ELR (cell line): ENCODE results near the gene PLEKHA7.
"Not testable (repeated sequence)": the region's sequence is repeated elsewhere in the genome, so short reads cannot be mapped to it uniquely, and the experiment has no call there.

Experiments used
- DNase-seq: peaks from one replicate; pipeline ENCODE4 v3.0.0-alpha.2; 2015; ENCODE audit warnings: low read depth

PLEKHA7 gene

GRCh38 chr11:17014321-17014832 lies at the start of gene PLEKHA7:
TSS of gene PLEKHA7 (minus strand) at chr11:17014414. CDS start at chr11:17014401, 13 bp downstream.
- no peak for DNase-seq

- peak; percentile 63 for DNase-seq
Observed at GRCh38 chr11:17063171-17064002, 49.2 kb upstream of the PLEKHA7 start.

GRCh38 chr11:17051146-17051545 lies 36.9 kb upstream of the PLEKHA7 start:
- not testable (repeated sequence) for DNase-seq

GRCh38 chr11:17048491-17048890 lies 34.3 kb upstream of the PLEKHA7 start:
- not testable (repeated sequence) for DNase-seq

GRCh38 chr11:17046690-17047089 lies 32.5 kb upstream of the PLEKHA7 start:
- DNase-seq, result no peak

- no peak for DNase-seq
Observed at GRCh38 chr11:17036666-17037658, 22.7 kb upstream of the PLEKHA7 start.

GRCh38 chr11:17034027-17034426 lies 19.8 kb upstream of the PLEKHA7 start:
- not testable (repeated sequence) for DNase-seq

- no peak for DNase-seq
Observed at GRCh38 chr11:17026487-17027082, 12.4 kb upstream of the PLEKHA7 start.

- DNase-seq, result no peak
Observed at GRCh38 chr11:17024924-17025323, 10.7 kb upstream of the PLEKHA7 start.

GRCh38 chr11:17021511-17021910 lies 7.3 kb upstream of the PLEKHA7 start:
- DNase-seq, result no peak

- no peak for DNase-seq
Observed at GRCh38 chr11:17020831-17021230, 6.6 kb upstream of the PLEKHA7 start.

GRCh38 chr11:17019232-17019631 lies 5.0 kb upstream of the PLEKHA7 start:
- DNase-seq, result no peak

GRCh38 chr11:17015627-17016126 lies 1.5 kb upstream of the PLEKHA7 start:
- no peak for DNase-seq

- DNase-seq, result peak; percentile 52
Observed at GRCh38 chr11:17014833-17015626, 816 bp upstream of the PLEKHA7 start.

GRCh38 chr11:17013548-17014320 lies 480 bp downstream of the PLEKHA7 start:
- no peak for DNase-seq

GRCh38 chr11:17012712-17013547 lies 1.3 kb downstream of the PLEKHA7 start:
- DNase-seq, result peak; percentile 75

GRCh38 chr11:17012179-17012578 lies 2.0 kb downstream of the PLEKHA7 start:
- DNase-seq, result no peak

- no peak for DNase-seq
Observed at GRCh38 chr11:17010851-17011420, 3.3 kb downstream of the PLEKHA7 start.

GRCh38 chr11:17008099-17008498 lies 6.1 kb downstream of the PLEKHA7 start:
- DNase-seq, result no peak
